Hindlimb muscle (tissue), 1 donor: Measurements from ENCODE around the gene MAP3K6. TPM values are rescaled to one million over a fixed set of nuclear protein-coding genes. Genes with fewer than 3 reads are reported as not detected.

Experiments
- DNase-seq: peaks from one replicate; pipeline ENCODE4 v3.0.0-alpha.2; 2013
- polyA plus RNA-seq: library from polyadenylated mRNA; unstranded; fragments of 120-200 nt; gene quantifications from one replicate; pipeline ENCODE4 v1.2.1, GENCODE V29; 2013; ENCODE audit not compliant: insufficient read length

MAP3K6 gene
- polyA plus RNA-seq, 1 donor, result 14.9 TPM

- no peak for DNase-seq
Observed at GRCh38 chr1:27374362-27375086, 7.8 kb upstream of the MAP3K6 start, which contains the start of gene FCN3. Gene FCN3 (minus strand): TSS chr1:27374824. CDS start chr1:27374818, 6 bp downstream.

- no peak for DNase-seq
Observed at GRCh38 chr1:27372808-27373690, 6.3 kb upstream of the MAP3K6 start.

- no peak for DNase-seq
Observed at GRCh38 chr1:27372022-27372807, 5.5 kb upstream of the MAP3K6 start.

- DNase-seq, result no peak
Observed at GRCh38 chr1:27368869-27369582, 2.3 kb upstream of the MAP3K6 start.

GRCh38 chr1:27367160-27367650 is 444 bp upstream of the MAP3K6 start:
- DNase-seq, result no peak

- DNase-seq, result peak; percentile 68
Observed at GRCh38 chr1:27366113-27366410, 699 bp downstream of the MAP3K6 start.

- peak; percentile 89 for DNase-seq
Observed at GRCh38 chr1:27365372-27366112, 1.2 kb downstream of the MAP3K6 start.

GRCh38 chr1:27364696-27365371 is 1.9 kb downstream of the MAP3K6 start:
- no peak for DNase-seq

- no peak for DNase-seq
Observed at GRCh38 chr1:27363766-27364695, 2.7 kb downstream of the MAP3K6 start.

- DNase-seq, result no peak
Observed at GRCh38 chr1:27361553-27361952, 5.2 kb downstream of the MAP3K6 start.

- no peak for DNase-seq
Observed at GRCh38 chr1:27361044-27361402, 5.7 kb downstream of the MAP3K6 start.

- DNase-seq, result no peak
Observed at GRCh38 chr1:27360159-27361043, 6.4 kb downstream of the MAP3K6 start.

- DNase-seq, result no peak
Observed at GRCh38 chr1:27359822-27360158, 7.0 kb downstream of the MAP3K6 start.

- DNase-seq, result no peak
Observed at GRCh38 chr1:27358928-27359313, 7.8 kb downstream of the MAP3K6 start.

GRCh38 chr1:27358038-27358927 is 8.5 kb downstream of the MAP3K6 start:
- DNase-seq, result no peak

- peak; percentile 74 for DNase-seq
Observed at GRCh38 chr1:27357281-27358037, 9.3 kb downstream of the MAP3K6 start.
